BLaER1 treated with 17β-estradiol and CSF1 and Interleukin-3, amounts not matched to agents 10 nM and 100 nM (cell line): ENCODE results near the gene SYNC.

Experiments
- H3K27ac ChIP-seq, 11 experiments: shearing (Covaris generic); formaldehyde crosslinking; 2 replicates each; pipeline ENCODE4 v1.8.1; 2022
- H3K27me3 ChIP-seq, 11 experiments: shearing (Covaris generic); formaldehyde crosslinking; 2 replicates each; pipeline ENCODE4 v1.8.1; 2022
- H3K36me3 ChIP-seq, 11 experiments: shearing (Covaris generic); formaldehyde crosslinking; 2 replicates each; pipeline ENCODE4 v1.8.1; 2022
- H3K4me1 ChIP-seq, 10 experiments: shearing (Covaris generic); formaldehyde crosslinking; 2 replicates each; pipeline ENCODE4 v1.8.1; 2022
- H3K4me2 ChIP-seq, 11 experiments: shearing (Covaris generic); formaldehyde crosslinking; 2 replicates each; pipeline ENCODE4 v1.8.1; 2022
- H3K4me3 ChIP-seq, 10 experiments: shearing (Covaris generic); formaldehyde crosslinking; 2 replicates each; pipeline ENCODE4 v1.8.1; 2022
- H3K9ac ChIP-seq, 11 experiments: shearing (Covaris generic); formaldehyde crosslinking; 2 replicates each; pipeline ENCODE4 v1.8.1; 2022
- H3K9me3 ChIP-seq, 11 experiments: shearing (Covaris generic); formaldehyde crosslinking; replicated peaks in 1 of 11; 2 replicates each; pipeline ENCODE4 v1.8.1; 2022
- H4K20me1 ChIP-seq, 11 experiments: shearing (Covaris generic); formaldehyde crosslinking; 2 replicates each; pipeline ENCODE4 v1.8.1; 2022
- Cebpa-rat ChIP-seq, 11 experiments: shearing (Covaris generic); IDR thresholded peaks; 2 replicates each; pipeline ENCODE4 v1.8.1; 2022

Gene SYNC

GRCh38 chr1:32742956-32743355, 40.4 kb upstream of the SYNC start:
- peaks cover 0 to 30% (median 26%) of the 10 kb centered on the region in 11 experiments; a peak in 19 of 22 replicates for H3K27me3 ChIP-seq
- peak overlapping the region; percentile 81 to 99 (median 95); a peak in 21 of 22 replicates for H3K4me2 ChIP-seq
- H3K36me3 ChIP-seq: no peaks in the 10 kb centered on the region
- no peak for TF ChIP-seq Cebpa-rat (IDR thresholded peaks at IDR 0.05)
- no peak overlapping the region for H3K9ac ChIP-seq
- H3K4me3 ChIP-seq: peak overlapping the region in 5 of 10 experiments; percentile 71 to 84 (median 80); a peak in 5 of 20 replicates
- H3K9me3 ChIP-seq: no peaks in the 10 kb centered on the region
- peaks cover 14 to 52% (median 36%) of the 10 kb centered on the region in 10 experiments; a peak in 18 of 20 replicates for H3K4me1 ChIP-seq
- no peak overlapping the region for H3K27ac ChIP-seq
- H4K20me1 ChIP-seq: peaks cover 0 to 9% (median 0%) of the 10 kb centered on the region in 11 experiments; a peak in 3 of 22 replicates

DNA sequence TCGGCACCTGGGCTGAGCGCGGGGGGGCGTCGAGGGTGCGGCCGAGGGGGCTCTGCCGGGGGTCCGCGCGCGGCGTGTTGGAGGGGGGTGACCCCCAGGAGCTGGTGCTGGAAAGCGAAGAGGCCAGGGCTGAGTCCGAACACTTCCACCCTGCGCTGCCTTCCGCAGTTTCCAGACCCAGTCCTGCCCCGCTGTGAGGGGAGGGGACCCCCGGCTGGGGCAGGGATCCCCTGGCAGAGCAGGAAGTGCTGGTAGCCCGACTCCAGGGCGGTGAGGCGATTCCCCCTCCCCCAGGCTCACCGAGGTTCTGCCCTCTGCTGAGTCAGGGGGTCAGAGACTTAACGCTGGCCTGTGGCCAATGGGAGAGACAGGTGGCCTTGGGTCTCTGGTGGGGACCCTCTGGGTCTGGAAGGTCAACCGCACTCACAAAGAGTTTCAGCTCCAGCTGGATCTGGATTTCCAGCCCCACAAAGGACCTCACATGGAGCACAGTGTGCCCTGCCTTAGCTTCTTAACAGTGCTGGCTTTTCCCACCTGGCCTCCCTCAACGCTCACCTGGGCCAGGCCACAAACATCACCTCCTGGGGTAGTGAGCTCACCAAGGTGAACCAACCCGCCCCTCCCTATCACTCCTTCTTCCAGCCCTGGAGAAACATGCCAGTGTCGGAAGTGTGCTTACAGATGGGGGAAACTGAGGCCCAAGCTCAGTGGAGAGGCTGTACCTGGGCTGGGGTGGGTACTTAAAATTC, 39.8 kb upstream of the SYNC start:
- no peak for TF ChIP-seq Cebpa-rat (IDR thresholded peaks at IDR 0.05)
- peak overlapping the region; percentile 71 to 84 (median 76) for H3K4me3 ChIP-seq
- peak overlapping the region; percentile 81 to 99 (median 95) for H3K4me2 ChIP-seq
- no peaks in the 10 kb centered on the region for H3K9me3 ChIP-seq
- H4K20me1 ChIP-seq: peaks cover 0 to 9% (median 0%) of the 10 kb centered on the region in 11 experiments; a peak in 3 of 22 replicates
- H3K27me3 ChIP-seq: peaks cover 0 to 30% (median 26%) of the 10 kb centered on the region in 11 experiments; a peak in 19 of 22 replicates
- peaks cover 14 to 55% (median 38%) of the 10 kb centered on the region in 10 experiments; a peak in 18 of 20 replicates for H3K4me1 ChIP-seq
- peak overlapping the region; percentile 44 to 71 (median 60); a peak in 18 of 22 replicates for H3K27ac ChIP-seq
- H3K36me3 ChIP-seq: no peaks in the 10 kb centered on the region
- peak overlapping the region; percentile 67 to 87 (median 78) for H3K9ac ChIP-seq

DNA sequence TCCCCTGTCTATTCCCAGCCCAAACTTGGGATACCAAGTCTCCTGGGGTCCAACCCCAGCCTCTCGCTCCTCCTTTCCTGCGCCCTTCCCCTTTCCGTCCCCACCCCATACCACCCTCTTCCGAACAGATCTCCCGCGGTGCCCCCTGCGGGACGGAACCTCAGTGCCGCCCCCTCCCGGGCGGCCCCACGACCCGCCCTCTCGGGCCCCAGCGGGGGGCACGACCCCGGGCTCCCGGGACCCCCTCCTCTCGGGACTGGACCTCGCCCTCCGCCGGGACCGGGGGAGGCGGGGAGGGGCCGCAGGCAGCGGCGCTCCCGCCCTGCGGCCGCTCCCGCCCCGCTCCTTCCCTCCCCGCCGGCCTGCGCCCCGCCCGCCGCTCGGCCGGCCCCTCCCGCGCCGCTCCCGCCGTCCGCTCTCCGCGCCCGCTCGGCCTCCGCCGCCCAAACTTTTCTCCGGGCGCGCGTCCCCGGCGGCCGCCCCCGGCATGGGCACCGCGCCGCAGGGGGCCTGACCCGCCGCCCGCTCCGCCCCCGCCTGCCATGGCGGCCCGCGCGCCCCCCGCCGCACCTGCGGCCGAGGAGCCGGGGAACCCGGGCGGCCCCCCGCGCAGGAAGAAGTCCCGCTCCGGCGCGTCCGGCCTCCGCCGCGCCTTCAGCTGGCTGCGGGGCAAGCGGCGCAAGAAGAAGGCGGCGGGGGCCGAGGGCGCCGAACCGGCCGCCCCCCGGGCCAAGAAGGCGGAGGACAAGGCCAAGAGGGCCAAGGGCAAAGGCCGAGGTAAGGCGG, 39.0 kb upstream of the SYNC start:
- Histone ChIP-seq H3K27me3 (peaks cover 0 to 30% (median 26%) of the 10 kb centered on the region in 11 experiments; a peak in 19 of 22 replicates), H4K20me1 (peaks cover 0 to 9% (median 0%) of the 10 kb centered on the region in 11 experiments; a peak in 3 of 22 replicates), H3K4me2 (peak overlapping the region; percentile 81 to 99 (median 95)), H3K9ac (peak overlapping the region; percentile 67 to 87 (median 78)), H3K4me3 (peak overlapping the region; percentile 71 to 84 (median 76)), H3K4me1 (peaks cover 14 to 62% (median 44%) of the 10 kb centered on the region in 10 experiments; a peak in 18 of 20 replicates), H3K9me3 (no peaks in the 10 kb centered on the region), H3K36me3 (no peaks in the 10 kb centered on the region), H3K27ac (peak overlapping the region; percentile 44 to 71 (median 60); a peak in 20 of 22 replicates)
- no peak for TF ChIP-seq Cebpa-rat (IDR thresholded peaks at IDR 0.05)

- H3K9me3 ChIP-seq: no peaks in the 10 kb centered on the region
- no peak for TF ChIP-seq Cebpa-rat (IDR thresholded peaks at IDR 0.05)
- peak overlapping the region; percentile 67 to 87 (median 78); a peak in 21 of 22 replicates for H3K9ac ChIP-seq
- H3K4me2 ChIP-seq: peak overlapping the region; percentile 81 to 99 (median 95)
- peaks cover 0 to 30% (median 26%) of the 10 kb centered on the region in 11 experiments; a peak in 19 of 22 replicates for H3K27me3 ChIP-seq
- H3K4me3 ChIP-seq: peak overlapping the region; percentile 71 to 84 (median 76)
- H3K36me3 ChIP-seq: no peaks in the 10 kb centered on the region
- peaks cover 0 to 9% (median 0%) of the 10 kb centered on the region in 11 experiments; a peak in 3 of 22 replicates for H4K20me1 ChIP-seq
- H3K27ac ChIP-seq: peak overlapping the region in 3 of 11 experiments; percentile 56 to 71 (median 60); a peak in 6 of 22 replicates
- H3K4me1 ChIP-seq: peaks cover 14 to 62% (median 44%) of the 10 kb centered on the region in 10 experiments; a peak in 19 of 20 replicates
These were observed 38.5 kb upstream of the SYNC start for GRCh38 chr1:32741059-32741412.

DNA sequence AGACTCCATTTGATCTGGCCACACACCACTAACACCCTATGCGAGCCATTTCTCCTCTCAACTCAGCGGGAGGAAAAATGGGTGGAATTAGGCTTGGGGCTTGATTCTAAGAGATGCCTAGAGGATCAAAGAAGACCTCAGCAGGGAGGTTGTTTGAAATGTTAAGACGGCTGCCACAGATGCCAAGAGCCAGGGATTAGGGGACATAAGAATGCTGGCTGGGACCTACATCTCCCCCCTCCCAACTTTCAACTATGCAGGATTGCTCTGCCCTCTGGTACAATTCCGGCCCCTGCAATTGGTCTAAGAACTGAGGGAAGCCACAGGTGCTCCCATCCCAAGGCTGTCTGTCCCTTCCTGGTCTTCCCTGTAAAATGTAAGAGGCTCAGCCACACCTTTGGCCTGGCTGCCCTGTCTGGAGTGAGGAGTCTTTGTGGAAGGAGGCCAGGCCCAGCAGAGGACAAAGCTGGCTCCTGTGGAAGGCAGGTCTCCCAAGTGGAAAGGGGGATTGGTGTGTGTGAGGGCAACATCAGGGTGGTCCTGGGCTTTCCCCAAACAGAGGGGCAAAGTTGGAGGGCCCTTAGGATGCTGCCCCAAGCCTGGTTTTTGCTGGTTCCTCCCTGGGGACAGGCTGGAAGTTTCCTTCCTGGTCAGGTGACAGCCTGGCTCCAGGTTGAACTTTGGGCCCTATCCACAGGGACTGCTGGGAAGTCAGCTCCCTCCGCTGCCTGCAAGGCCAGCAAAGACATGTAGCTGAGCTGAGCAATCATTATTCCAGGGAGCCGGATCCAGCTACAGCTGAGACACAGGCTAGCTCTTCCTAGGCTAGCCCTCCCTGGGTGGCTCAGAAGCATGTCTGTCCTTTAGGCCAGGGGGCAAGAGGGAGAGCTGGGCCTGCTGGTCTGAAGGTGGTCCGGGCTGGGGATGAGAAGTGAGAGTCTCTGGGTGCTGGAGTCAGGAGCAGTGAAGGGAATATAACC, 34.5 kb upstream of the SYNC start:
- Histone ChIP-seq H3K4me2 (peak overlapping the region in 8 of 11 experiments; percentile 18 to 54 (median 34); a peak in 9 of 22 replicates), H3K27ac (no peak overlapping the region), H3K9me3 (no peaks in the 10 kb centered on the region)

GRCh38 chr1:32733582-32734321, 31.2 kb upstream of the SYNC start:
- Histone ChIP-seq H3K4me3 (no peak overlapping the region), H3K4me1 (peaks cover 15 to 42% (median 31%) of the 10 kb centered on the region in 10 experiments; a peak in 19 of 20 replicates), H4K20me1 (no peaks in the 10 kb centered on the region), H3K9ac (no peak overlapping the region), H3K36me3 (no peaks in the 10 kb centered on the region), H3K27me3 (no peaks in the 10 kb centered on the region), H3K27ac (no peak overlapping the region), H3K9me3 (no peaks in the 10 kb centered on the region), H3K4me2 (peak overlapping the region in 10 of 11 experiments; percentile 7 to 60 (median 42); a peak in 16 of 22 replicates)
- TF ChIP-seq Cebpa-rat (IDR thresholded peaks at IDR 0.05): no peak

More for the DNA sequence above, 34.5 kb upstream of the SYNC start:
- TF ChIP-seq Cebpa-rat (IDR thresholded peaks at IDR 0.05): no peak
- Histone ChIP-seq H3K4me1 (peaks cover 15 to 37% (median 29%) of the 10 kb centered on the region in 10 experiments; a peak in 19 of 20 replicates), H3K4me3 (no peak overlapping the region), H3K27me3 (peaks cover 0 to 20% (median 18%) of the 10 kb centered on the region in 11 experiments; a peak in 19 of 22 replicates), H3K9ac (peak overlapping the region in 3 of 11 experiments; percentile 7 to 19 (median 16); a peak in 2 of 22 replicates), H4K20me1 (no peaks in the 10 kb centered on the region), H3K36me3 (no peaks in the 10 kb centered on the region)

- Histone ChIP-seq H4K20me1 (no peaks in the 10 kb centered on the region), H3K4me1 (peaks cover 23 to 54% (median 40%) of the 10 kb centered on the region in 10 experiments), H3K4me3 (no peak overlapping the region), H3K27ac (0 out of 22 replicates have a peak overlapping the region, but pooled peaks of 1 of the 11 experiments have one; percentile 14), H3K9ac (no peak overlapping the region), H3K36me3 (no peaks in the 10 kb centered on the region), H3K27me3 (no peaks in the 10 kb centered on the region), H3K4me2 (peak overlapping the region in 9 of 11 experiments; percentile 16 to 69 (median 40); a peak in 14 of 22 replicates), H3K9me3 (no peaks in the 10 kb centered on the region)
- no peak for TF ChIP-seq Cebpa-rat (IDR thresholded peaks at IDR 0.05)
These were observed 26.9 kb upstream of the SYNC start for GRCh38 chr1:32729254-32730046.
